Nasal cavity respiratory epithelium epithelial cell of viscerocranial mucosa (primary cell): ENCODE data around the gene CDKN2AIPNL. TPM values are rescaled to one million over a fixed set of nuclear protein-coding genes. Genes with fewer than 3 reads are reported as not detected.

Experiments used
- total RNA-seq: library from RNA; depleted of rRNA; stranded (reverse); fragments of >200 nt; gene quantifications from 2 replicates; pipeline ENCODE4 v1.2.3, GENCODE V29; 2014

The CDKN2AIPNL gene, protein sequence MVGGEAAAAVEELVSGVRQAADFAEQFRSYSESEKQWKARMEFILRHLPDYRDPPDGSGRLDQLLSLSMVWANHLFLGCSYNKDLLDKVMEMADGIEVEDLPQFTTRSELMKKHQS
- total RNA-seq = 19.0 and 44.4 TPM in 2 replicates

DNA sequence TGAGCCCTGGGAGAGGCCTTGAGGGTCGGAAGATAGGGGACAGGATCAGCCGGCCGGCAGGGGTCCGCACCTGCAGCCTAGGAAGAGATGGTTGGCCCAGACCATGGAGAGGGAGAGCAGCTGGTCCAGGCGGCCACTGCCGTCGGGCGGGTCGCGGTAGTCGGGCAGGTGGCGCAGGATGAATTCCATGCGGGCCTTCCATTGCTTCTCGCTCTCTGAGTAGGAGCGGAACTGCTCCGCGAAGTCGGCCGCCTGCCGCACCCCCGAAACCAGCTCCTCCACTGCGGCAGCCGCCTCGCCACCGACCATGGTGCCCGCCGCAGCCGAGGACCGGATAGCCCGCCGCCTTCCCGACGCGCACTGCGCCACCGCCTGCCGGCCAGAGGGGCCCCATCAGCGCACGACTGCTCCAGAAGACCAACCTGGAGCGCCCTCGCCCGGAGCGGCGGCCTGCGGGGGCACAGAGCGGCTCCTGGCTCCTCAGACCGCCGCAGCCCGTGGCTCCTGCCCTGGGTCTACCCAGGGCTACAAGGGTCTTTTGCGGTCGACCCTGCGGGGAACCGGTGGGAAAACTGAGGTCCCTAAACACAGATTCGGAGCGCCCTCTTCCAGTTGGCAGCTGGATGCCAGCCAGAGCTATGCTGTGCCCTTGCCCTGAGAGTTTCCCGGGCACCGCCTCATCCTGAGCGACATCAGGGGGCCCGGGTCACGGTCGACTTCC, at the start of gene CDKN2AIPNL:
Gene CDKN2AIPNL, minus strand, starts transcription at position 336 of the 721 bp plus-strand sequence. Its CDS starts 27 bp downstream, at position 309.

DNA sequence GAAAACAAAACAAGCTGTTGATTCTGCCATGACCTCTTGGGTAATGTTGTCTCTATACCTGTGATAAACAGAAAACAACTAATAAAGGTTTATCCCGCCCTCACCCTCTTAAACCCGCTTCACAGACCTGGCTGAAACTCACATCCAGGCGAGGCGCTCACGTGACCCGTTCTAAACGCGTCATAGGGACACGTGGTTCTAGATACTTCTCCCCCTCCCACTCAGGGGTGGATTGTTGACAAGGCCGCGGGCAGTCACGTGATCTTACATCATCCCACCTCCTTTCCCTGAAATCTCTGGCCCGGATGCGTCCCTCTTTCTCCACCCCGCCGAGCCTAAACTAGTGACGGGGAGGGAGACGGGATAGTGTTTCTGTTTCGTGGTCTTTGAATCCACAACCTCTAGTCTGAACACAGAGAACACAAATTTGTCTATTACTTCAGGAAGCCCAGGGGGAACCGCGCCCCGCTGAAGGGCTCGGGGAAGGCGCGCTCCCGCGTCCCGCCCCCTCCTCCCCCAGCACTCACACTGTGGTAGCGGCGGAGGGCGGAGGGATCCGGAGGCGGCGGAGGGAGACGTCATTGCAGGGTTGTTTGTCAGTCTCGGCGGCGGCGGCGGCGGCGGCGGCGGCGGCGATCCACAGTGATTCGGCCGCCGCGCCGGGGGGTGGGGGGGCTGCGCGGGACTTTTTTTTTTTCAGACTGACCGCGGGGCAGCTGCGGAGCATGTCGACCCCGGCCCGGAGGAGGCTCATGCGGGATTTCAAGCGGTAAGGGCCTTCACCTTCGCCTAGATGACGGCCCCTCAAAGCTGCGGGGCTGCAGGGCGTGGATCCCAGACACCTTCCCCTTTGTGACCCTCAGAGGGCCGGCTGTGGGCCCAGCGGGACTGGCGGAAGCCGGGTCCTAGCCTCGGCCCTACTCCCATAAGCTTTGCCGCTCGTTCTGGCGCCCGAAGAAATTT, 40.5 kb downstream of the CDKN2AIPNL start, which contains the start of gene UBE2B:
Gene UBE2B, plus strand, starts transcription at position 699 of the 963 bp plus-strand sequence. Its CDS starts 27 bp downstream, at position 726.

Other genes starting within 250 kb of the CDKN2AIPNL start
- 139 and 357 TPM in 2 replicates for gene SKP1, start 234.9 kb downstream of the CDKN2AIPNL start, total RNA-seq
- 100 and 124 TPM in 2 replicates for gene PPP2CA, start 185.8 kb downstream of the CDKN2AIPNL start, total RNA-seq
- gene CDKL3, start 44.7 kb downstream of the CDKN2AIPNL start, total RNA-seq = 1.6 and 3.8 TPM in 2 replicates
- 27.3 and 41.6 TPM in 2 replicates for gene UBE2B, start 40.3 kb downstream of the CDKN2AIPNL start, total RNA-seq
- 17.8 and 38.4 TPM in 2 replicates for gene JADE2, start 113.8 kb upstream of the CDKN2AIPNL start, total RNA-seq
- gene SAR1B, start 220.9 kb upstream of the CDKN2AIPNL start, total RNA-seq = 65.6 and 123 TPM in 2 replicates
- gene SEC24A, start 236.9 kb upstream of the CDKN2AIPNL start, total RNA-seq = 17.4 and 27.1 TPM in 2 replicates